Epithelial cell of proximal tubule (primary cell): ENCODE measurements around the gene THSD7A. TPM values are rescaled to one million over a fixed set of nuclear protein-coding genes. Genes with fewer than 3 reads are reported as not detected.

Experiments used
- DNase-seq: peaks from one replicate; pipeline ENCODE4 v3.0.0-alpha.2; 2011; ENCODE audit warnings: low read depth
- H3K4me3 ChIP-seq: 2 replicates; pipeline ENCODE4 v1.5.1; 2011; ENCODE audit warnings: low read depth, mild to moderate bottlenecking, low read length
- CTCF ChIP-seq: conservative IDR thresholded peaks from 2 replicates; pipeline ENCODE4 v1.5.1; 2012; ENCODE audit warnings: low read depth, mild to moderate bottlenecking, low read length
- total RNA-seq: library from RNA; depleted of rRNA; stranded (reverse); fragments of >200 nt; gene quantifications from 2 replicates; pipeline ENCODE4 v1.2.3, GENCODE V29; 2015

THSD7A gene
- total RNA-seq, 1 donor from 2014 or later, result 2.0 TPM

- TF ChIP-seq CTCF, result no peak
- no peak for DNase-seq
- no peak overlapping the region for H3K4me3 ChIP-seq
Observed at GRCh38 chr7:11332186-11332864, 499.7 kb downstream of the THSD7A start.

- H3K4me3 ChIP-seq, result no peak overlapping the region
- no peak for TF ChIP-seq CTCF
- DNase-seq, result no peak
Observed at GRCh38 chr7:11331128-11332102, 500.6 kb downstream of the THSD7A start.

- no peak for DNase-seq
- no peak overlapping the region for H3K4me3 ChIP-seq
- TF ChIP-seq CTCF, result no peak
Observed at GRCh38 chr7:11330717-11331116, 501.3 kb downstream of the THSD7A start.

GRCh38 chr7:11330208-11330607 is 501.8 kb downstream of the THSD7A start:
- H3K4me3 ChIP-seq, result no peak overlapping the region
- DNase-seq, result no peak
- no peak for TF ChIP-seq CTCF

DNA sequence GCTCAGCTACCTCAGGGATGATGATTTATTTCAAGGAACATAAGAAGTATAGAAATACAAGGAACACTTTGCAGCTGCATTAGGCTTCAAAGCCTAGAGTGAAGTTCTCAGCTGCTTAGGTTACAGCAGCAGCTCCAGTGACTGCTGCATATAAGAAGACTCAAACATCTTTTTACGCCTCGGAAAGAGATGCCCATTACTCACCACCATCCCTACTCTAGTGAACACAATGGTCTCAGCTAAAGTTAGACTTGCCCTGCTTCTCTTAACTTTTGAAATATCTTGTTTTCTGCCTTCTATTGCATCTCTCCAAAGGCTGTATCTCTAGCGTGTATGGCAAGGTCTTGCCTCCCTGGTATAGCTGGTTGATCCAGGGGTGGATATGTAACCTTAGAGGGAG is 502.4 kb downstream of the THSD7A start:
- TF ChIP-seq CTCF, result no peak
- no peak for DNase-seq
- no peak overlapping the region for H3K4me3 ChIP-seq

- peak; percentile 46 for DNase-seq
- no peak overlapping the region for H3K4me3 ChIP-seq
- TF ChIP-seq CTCF, result no peak
Observed at GRCh38 chr7:11328309-11328708, 503.7 kb downstream of the THSD7A start.
